SH-SY5Y (cell line): ENCODE measurements around the gene ANKEF1.

Experiments
- GATA2 ChIP-seq: IDR thresholded peaks from 2 replicates; pipeline ENCODE4 v1.6.1; 2011; ENCODE audit warnings: mild to moderate bottlenecking, low read depth, low read length
- GATA3 ChIP-seq: IDR thresholded peaks from 2 replicates; pipeline ENCODE4 v1.6.1; 2011; ENCODE audit warnings: low read depth, mild to moderate bottlenecking, low read length, moderate library complexity

GRCh38 chr20:9994676-9995075 lies 40.1 kb upstream of the ANKEF1 start:
- TF ChIP-seq GATA3 (no peak), GATA2 (no peak)
